ENCODE results near the gene UBASH3B.
"Not testable (repeated sequence)": the region's sequence is repeated elsewhere in the genome, so short reads cannot be mapped to it uniquely, and the experiment has no call there.

UBASH3B gene

DNA sequence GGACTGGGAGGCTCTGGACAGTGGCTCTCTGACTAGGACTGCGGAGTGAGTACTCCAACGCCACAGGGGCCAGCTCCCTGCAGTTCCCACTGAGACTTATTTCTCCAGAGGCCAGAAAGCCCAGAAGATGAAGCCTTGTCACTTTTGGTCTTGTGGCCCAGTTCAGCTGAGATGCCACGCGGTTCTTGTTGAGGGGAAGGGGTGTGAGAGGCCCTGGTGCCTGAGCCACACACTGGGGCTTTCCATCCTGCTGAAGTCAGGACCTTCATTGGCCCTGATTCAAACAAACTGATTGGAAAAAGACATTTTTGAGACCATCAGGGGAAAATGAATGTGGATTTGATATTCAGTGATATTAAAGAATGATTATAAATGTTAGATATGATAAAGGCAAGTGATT, 73.6 kb downstream of the UBASH3B start:
- DNase-seq (ENCODE audit: low read depth in 1 of 2, low spot score in 1 of 2): no peak
- Histone ChIP-seq H3K27ac (replicated peaks) (no peak overlapping the region), H3K27me3 (ENCODE audit: insufficient read depth, poor library complexity, severe bottlenecking) (no peaks in the 10 kb centered on the region), H3K4me3 (replicated peaks; ENCODE audit: insufficient read depth, low read length) (no peak overlapping the region)
- TF ChIP-seq SPI1 (IDR thresholded peaks at IDR 0.05; ENCODE audit: borderline replicate concordance, low read depth) (no peak), GABPA (IDR thresholded peaks at IDR 0.05; ENCODE audit: low read depth) (no peak), POLR2AphosphoS5 (IDR thresholded peaks at IDR 0.05; ENCODE audit: low read depth) (no peak)
- TF ChIP-seq, protein P1, sequence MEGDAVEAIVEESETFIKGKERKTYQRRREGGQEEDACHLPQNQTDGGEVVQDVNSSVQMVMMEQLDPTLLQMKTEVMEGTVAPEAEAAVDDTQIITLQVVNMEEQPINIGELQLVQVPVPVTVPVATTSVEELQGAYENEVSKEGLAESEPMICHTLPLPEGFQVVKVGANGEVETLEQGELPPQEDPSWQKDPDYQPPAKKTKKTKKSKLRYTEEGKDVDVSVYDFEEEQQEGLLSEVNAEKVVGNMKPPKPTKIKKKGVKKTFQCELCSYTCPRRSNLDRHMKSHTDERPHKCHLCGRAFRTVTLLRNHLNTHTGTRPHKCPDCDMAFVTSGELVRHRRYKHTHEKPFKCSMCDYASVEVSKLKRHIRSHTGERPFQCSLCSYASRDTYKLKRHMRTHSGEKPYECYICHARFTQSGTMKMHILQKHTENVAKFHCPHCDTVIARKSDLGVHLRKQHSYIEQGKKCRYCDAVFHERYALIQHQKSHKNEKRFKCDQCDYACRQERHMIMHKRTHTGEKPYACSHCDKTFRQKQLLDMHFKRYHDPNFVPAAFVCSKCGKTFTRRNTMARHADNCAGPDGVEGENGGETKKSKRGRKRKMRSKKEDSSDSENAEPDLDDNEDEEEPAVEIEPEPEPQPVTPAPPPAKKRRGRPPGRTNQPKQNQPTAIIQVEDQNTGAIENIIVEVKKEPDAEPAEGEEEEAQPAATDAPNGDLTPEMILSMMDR (IDR thresholded peaks at IDR 0.05; ENCODE audit: insufficient read depth, low read length): no peak
- TF ChIP-seq, protein P2, sequence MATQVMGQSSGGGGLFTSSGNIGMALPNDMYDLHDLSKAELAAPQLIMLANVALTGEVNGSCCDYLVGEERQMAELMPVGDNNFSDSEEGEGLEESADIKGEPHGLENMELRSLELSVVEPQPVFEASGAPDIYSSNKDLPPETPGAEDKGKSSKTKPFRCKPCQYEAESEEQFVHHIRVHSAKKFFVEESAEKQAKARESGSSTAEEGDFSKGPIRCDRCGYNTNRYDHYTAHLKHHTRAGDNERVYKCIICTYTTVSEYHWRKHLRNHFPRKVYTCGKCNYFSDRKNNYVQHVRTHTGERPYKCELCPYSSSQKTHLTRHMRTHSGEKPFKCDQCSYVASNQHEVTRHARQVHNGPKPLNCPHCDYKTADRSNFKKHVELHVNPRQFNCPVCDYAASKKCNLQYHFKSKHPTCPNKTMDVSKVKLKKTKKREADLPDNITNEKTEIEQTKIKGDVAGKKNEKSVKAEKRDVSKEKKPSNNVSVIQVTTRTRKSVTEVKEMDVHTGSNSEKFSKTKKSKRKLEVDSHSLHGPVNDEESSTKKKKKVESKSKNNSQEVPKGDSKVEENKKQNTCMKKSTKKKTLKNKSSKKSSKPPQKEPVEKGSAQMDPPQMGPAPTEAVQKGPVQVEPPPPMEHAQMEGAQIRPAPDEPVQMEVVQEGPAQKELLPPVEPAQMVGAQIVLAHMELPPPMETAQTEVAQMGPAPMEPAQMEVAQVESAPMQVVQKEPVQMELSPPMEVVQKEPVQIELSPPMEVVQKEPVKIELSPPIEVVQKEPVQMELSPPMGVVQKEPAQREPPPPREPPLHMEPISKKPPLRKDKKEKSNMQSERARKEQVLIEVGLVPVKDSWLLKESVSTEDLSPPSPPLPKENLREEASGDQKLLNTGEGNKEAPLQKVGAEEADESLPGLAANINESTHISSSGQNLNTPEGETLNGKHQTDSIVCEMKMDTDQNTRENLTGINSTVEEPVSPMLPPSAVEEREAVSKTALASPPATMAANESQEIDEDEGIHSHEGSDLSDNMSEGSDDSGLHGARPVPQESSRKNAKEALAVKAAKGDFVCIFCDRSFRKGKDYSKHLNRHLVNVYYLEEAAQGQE (IDR thresholded peaks at IDR 0.05; ENCODE audit: insufficient replicate concordance, low read depth): no peak

DNA sequence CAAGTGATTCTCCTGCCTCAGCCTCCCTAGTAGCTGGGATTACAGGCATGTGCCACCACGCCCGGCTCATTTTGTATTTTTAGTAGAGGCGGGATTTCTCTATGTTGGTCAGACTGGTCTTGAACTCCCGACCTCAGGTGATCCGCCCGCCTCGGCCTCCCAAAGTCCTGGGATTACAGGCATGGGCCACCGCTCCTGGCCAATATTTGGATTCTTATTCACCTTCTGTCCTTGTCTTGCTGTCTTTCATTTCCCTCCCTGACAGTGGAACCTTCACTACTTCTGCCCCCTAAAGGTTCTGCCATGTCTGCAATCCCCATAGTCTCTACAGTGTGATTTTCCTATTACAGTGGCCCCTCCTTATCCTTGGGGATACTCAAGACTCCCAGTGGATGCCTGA, 75.2 kb downstream of the UBASH3B start:
- not testable (repeated sequence) for DNase-seq (ENCODE audit: low read depth in 1 of 2, low spot score in 1 of 2); H3K27me3 ChIP-seq (ENCODE audit: insufficient read depth, poor library complexity, severe bottlenecking); H3K27ac ChIP-seq (replicated peaks); H3K4me3 ChIP-seq (replicated peaks; ENCODE audit: insufficient read depth, low read length)

DNA sequence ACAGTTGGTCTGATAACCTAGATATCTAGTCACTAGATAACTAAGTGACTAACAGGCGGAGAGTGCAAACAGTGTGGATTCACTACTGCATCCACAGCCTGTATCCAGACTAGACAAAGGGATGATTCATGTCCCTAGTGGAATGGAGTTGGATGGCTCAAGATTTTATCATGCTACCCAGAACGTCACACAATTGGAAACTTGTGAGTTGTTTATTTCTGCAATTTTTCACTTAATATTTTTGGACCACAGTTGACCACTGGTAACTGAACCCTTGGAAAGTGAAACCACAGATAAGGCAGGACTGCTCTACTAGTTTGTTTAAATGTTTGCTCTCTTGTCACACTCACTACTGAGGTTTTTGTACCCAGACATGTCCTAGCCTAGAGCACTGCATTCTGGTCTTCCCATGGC, 76.0 kb downstream of the UBASH3B start:
- DNase-seq (ENCODE audit: low read depth in 1 of 2, low spot score in 1 of 2): no peak
- Histone ChIP-seq H3K27ac (replicated peaks) (no peak overlapping the region), H3K4me3 (replicated peaks; ENCODE audit: insufficient read depth, low read length) (no peak overlapping the region), H3K27me3 (ENCODE audit: insufficient read depth, poor library complexity, severe bottlenecking) (no peaks in the 10 kb centered on the region)
- TF ChIP-seq, protein P2 (IDR thresholded peaks at IDR 0.05; ENCODE audit: insufficient replicate concordance, low read depth): no peak
- no peak for TF ChIP-seq POLR2AphosphoS5 (IDR thresholded peaks at IDR 0.05; ENCODE audit: low read depth)
- TF ChIP-seq GABPA (IDR thresholded peaks at IDR 0.05; ENCODE audit: low read depth): no peak
- TF ChIP-seq, protein P1 (IDR thresholded peaks at IDR 0.05; ENCODE audit: insufficient read depth, low read length): no peak

DNA sequence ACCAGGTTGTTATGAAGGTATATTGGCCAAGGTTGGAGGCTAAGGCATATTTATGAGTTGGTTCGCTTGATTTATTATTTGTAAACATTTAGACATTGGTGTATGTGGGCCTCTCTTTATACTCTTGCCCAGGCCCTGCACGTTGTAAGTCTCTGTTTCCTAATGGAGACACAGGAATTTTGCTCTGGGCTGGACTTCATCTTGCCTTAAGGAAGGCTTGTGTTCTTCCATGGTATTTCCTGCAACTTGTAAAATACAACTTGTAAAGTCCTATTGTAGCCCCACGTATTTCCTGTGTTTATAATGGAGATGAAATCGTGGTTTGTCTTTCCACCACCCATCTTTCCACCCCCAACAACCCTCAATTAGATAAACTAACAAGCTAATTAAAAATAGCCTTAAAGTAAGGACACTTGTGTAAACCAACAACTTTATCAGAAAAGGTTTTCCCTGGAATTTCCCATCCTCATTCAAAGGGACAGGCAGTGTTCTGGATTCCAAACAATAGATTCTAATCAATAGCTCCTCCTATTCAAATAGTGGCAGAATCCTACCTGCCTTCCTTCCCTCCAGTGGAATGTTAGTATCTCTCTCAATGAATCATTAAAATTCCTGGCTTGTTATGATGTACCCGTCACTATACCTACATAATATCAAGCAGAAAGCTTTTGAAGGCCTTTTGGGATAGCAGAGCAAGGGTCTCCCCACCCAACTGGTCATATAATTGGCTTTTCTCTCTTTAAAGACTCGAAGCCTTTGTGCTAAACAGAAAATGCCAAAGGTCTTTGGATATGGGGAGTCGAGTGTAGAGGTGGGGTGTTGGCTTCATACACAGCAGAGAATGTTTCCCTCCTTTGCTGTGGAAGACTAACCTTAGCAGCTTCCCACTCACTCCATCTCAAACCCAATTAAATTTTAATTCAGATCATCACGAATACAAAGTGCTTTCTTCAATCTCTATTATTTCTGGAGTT, 77.1 kb downstream of the UBASH3B start:
- no peak for DNase-seq (ENCODE audit: low read depth in 1 of 2, low spot score in 1 of 2)
- TF ChIP-seq, protein P2 (IDR thresholded peaks at IDR 0.05; ENCODE audit: insufficient replicate concordance, low read depth): no peak
- TF ChIP-seq POLR2AphosphoS5 (IDR thresholded peaks at IDR 0.05; ENCODE audit: low read depth) (no peak), GABPA (IDR thresholded peaks at IDR 0.05; ENCODE audit: low read depth) (no peak), SPI1 (IDR thresholded peaks at IDR 0.05; ENCODE audit: borderline replicate concordance, low read depth) (no peak)
- TF ChIP-seq, protein P1 (IDR thresholded peaks at IDR 0.05; ENCODE audit: insufficient read depth, low read length): no peak
- Histone ChIP-seq H3K27ac (replicated peaks) (no peak overlapping the region), H3K4me3 (replicated peaks; ENCODE audit: insufficient read depth, low read length) (no peak overlapping the region), H3K27me3 (ENCODE audit: insufficient read depth, poor library complexity, severe bottlenecking) (no peaks in the 10 kb centered on the region)

All from HL-60 (cell line).